GM23338 (cell line): ENCODE data around the gene SRSF5. TPM values are rescaled to one million over a fixed set of nuclear protein-coding genes. Genes with fewer than 3 reads are reported as not detected.

ENCODE experiments used
- ATAC-seq: fragments of 200-7000 bp; cut with Tn5 transposase; 3 replicates; pipeline ENCODE4 v1.9.1; 2020
- DNase-seq: peaks from one replicate; pipeline ENCODE4 v3.0.0-alpha.2; 2015; ENCODE audit warnings: low spot score
- H2AFZ ChIP-seq: fragments of 200-600 bp; sonication (generic); 2 replicates; pipeline ENCODE4 v1.8.0; 2016; ENCODE audit warnings: antibody characterized with exemption, mild to moderate bottlenecking, moderate library complexity
- H3F3A ChIP-seq: fragments of 200-600 bp; sonication (generic); replicated peaks from 2 replicates; pipeline ENCODE4 v1.8.0; 2017; ENCODE audit warnings: antibody characterized with exemption, mixed run types, low read depth
- H3K27ac ChIP-seq: fragments of 200-600 bp; sonication (generic); 2 replicates; pipeline ENCODE4 v1.6.1; 2016; ENCODE audit warnings: low read depth
- H3K27me3 ChIP-seq: fragments of 200-600 bp; sonication (generic); 2 replicates; pipeline ENCODE4 v1.8.0; 2016; ENCODE audit warnings: mild to moderate bottlenecking, mixed run types, moderate library complexity; ENCODE audit not compliant: insufficient read depth
- H3K36me3 ChIP-seq: fragments of 200-600 bp; sonication (generic); 2 replicates; pipeline ENCODE4 v1.8.0; 2016; ENCODE audit warnings: mild to moderate bottlenecking; ENCODE audit not compliant: insufficient read depth
- H3K4me1 ChIP-seq: fragments of 200-600 bp; sonication (generic); 2 replicates; pipeline ENCODE4 v1.8.0; 2016; ENCODE audit warnings: mild to moderate bottlenecking, moderate library complexity; ENCODE audit not compliant: insufficient read depth
- H3K4me2 ChIP-seq: fragments of 200-600 bp; sonication (generic); 2 replicates; pipeline ENCODE4 v1.7.1; 2017; ENCODE audit warnings: mixed run types
- H3K4me3 ChIP-seq: fragments of 200-600 bp; sonication (generic); 2 replicates; pipeline ENCODE4 v1.6.1; 2016; ENCODE audit warnings: mixed run types
- H3K79me2 ChIP-seq: fragments of 200-600 bp; sonication (generic); replicated peaks from 2 replicates; pipeline ENCODE4 v1.8.0; 2017; ENCODE audit warnings: mild to moderate bottlenecking; ENCODE audit not compliant: insufficient read depth
- H3K9me2 ChIP-seq: fragments of 200-600 bp; sonication (generic); 2 replicates; pipeline ENCODE4 v1.8.0; 2017; ENCODE audit not compliant: insufficient read depth
- H4K20me1 ChIP-seq: fragments of 200-600 bp; sonication (generic); replicated peaks from 2 replicates; pipeline ENCODE4 v1.8.0; 2017; ENCODE audit warnings: mild to moderate bottlenecking; ENCODE audit not compliant: insufficient read depth
- H3K27ac Mint-ChIP-seq: 2 replicates; pipeline ENCODE4 v1.8.0; 2020; ENCODE audit warnings: inconsistent platforms, mild to moderate bottlenecking, moderate library complexity, mixed read lengths
- H3K27me3 Mint-ChIP-seq: 3 replicates; pipeline ENCODE4 v1.8.0; 2022; ENCODE audit warnings: low read depth, mild to moderate bottlenecking, moderate library complexity, mixed read lengths, inconsistent platforms; ENCODE audit not compliant: insufficient read depth, poor library complexity
- H3K36me3 Mint-ChIP-seq: 3 replicates; pipeline ENCODE4 v1.8.0; 2021; ENCODE audit warnings: low read depth, mild to moderate bottlenecking, inconsistent platforms, moderate library complexity, mixed read lengths
- H3K4me1 Mint-ChIP-seq: 3 replicates; pipeline ENCODE4 v1.8.0; 2020; ENCODE audit warnings: mild to moderate bottlenecking, inconsistent platforms, mixed read lengths
- H3K4me3 Mint-ChIP-seq: 3 replicates; pipeline ENCODE4 v1.8.0; 2021; ENCODE audit warnings: moderate library complexity, mild to moderate bottlenecking, inconsistent platforms, mixed read lengths
- H3K9me3 Mint-ChIP-seq: 3 replicates; pipeline ENCODE4 v1.8.0; 2020; ENCODE audit warnings: moderate library complexity, mild to moderate bottlenecking, inconsistent platforms, mixed read lengths
- STAT1 ChIP-seq: IDR thresholded peaks from one replicate; pipeline ENCODE4 v1.6.1; 2016; ENCODE audit warnings: antibody characterized with exemption; ENCODE audit not compliant: unreplicated experiment
- ZNF331 ChIP-seq: fragments of 250-450 bp; sonication (Bioruptor Pico); IDR thresholded peaks from 2 replicates; pipeline ENCODE4 v1.5.0; 2020; ENCODE audit warnings: low read depth, mild to moderate bottlenecking, moderate library complexity
- ZNF462 ChIP-seq: fragments of 250-450 bp; sonication (Bioruptor Pico); IDR thresholded peaks from 2 replicates; pipeline ENCODE4 v1.5.0; 2020; ENCODE audit warnings: mild to moderate bottlenecking, moderate library complexity
- polyA plus RNA-seq: library from polyadenylated mRNA; unstranded; fragments of >200 nt; fragmentation: Nextera tagmentation; extraction: Ambion mirVana; gene quantifications from 2 replicates; pipeline ENCODE4 v1.2.1, GENCODE V29; 2016
- total RNA-seq: library from RNA; depleted of rRNA; stranded (reverse); fragments of >200 nt; shearing (Covaris generic); gene quantifications from 2 replicates; pipeline ENCODE4 v1.2.3, GENCODE V29; 2014

The SRSF5 gene
- total and polyA plus RNA-seq, 2 experiments from 2014 or later, result 172 to 389 TPM

DNA sequence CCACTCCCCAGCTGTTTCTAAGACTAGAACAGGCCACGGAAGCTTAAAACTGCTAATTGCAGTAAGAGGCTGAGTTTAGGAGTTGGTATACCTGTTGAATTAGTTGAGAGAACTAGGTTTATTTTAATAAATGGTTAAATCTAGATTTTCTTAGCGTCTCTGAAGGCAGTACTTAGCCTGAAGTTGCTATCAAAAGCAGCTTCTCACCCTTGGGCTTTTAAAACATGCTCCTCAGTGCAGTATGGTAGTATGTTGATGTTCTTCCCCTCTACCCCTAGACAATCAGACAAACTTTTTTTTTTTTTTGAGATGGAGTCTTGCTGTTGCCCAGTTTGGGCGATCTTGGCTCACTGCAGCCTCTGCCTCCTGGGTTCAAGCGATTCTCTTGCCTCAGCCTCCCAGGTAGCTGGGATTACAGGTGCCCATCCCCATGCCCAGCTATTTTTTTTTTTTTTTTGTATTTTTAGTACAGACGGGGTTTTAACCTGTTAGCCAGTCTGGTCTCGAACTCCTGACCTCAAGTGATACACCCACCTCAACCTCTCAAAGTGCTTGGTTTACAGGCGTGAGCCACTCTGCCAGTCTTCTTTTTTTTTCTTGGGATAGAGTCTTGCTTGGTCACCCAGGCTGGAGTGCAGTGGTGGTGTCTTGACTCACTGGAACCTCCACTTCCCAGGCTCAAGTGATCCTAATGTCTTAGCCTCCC is 6.8 kb downstream of the SRSF5 start:
- H3K27me3 ChIP-seq, result no peaks in the 10 kb centered on the region
- no peak overlapping the region for H3K4me2 ChIP-seq
- Mint-ChIP-seq H3K4me1 (peaks cover 7% of the 10 kb centered on the region), H3K9me3 (no peaks in the 10 kb centered on the region; the same call in 2 of the 3 replicates), H3K36me3 (peaks cover 98% of the 10 kb centered on the region), H3K27ac (no peak overlapping the region), H3K4me3 (no peak overlapping the region), H3K27me3 (peaks cover 3% of the 10 kb centered on the region)
- peaks cover 40% of the 10 kb centered on the region for H3K79me2 ChIP-seq
- TF ChIP-seq ZNF462 (CRISPR knock-in tag), result no peak
- H3K27ac ChIP-seq, result peak overlapping the region; percentile 55
- H4K20me1 ChIP-seq, result peaks cover 44% of the 10 kb centered on the region
- no peaks in the 10 kb centered on the region; the same call in none of the 2 replicates for H3F3A ChIP-seq
- H2AFZ ChIP-seq, result no peak overlapping the region
- ATAC-seq (no peak; the same call in 1 of the 3 replicates), DNase-seq (no peak)
- H3K4me1 ChIP-seq, result peaks cover 6% of the 10 kb centered on the region
- H3K4me3 ChIP-seq, result no peak overlapping the region
- H3K9me2 ChIP-seq, result no peaks in the 10 kb centered on the region
- H3K36me3 ChIP-seq, result peaks cover 73% of the 10 kb centered on the region

DNA sequence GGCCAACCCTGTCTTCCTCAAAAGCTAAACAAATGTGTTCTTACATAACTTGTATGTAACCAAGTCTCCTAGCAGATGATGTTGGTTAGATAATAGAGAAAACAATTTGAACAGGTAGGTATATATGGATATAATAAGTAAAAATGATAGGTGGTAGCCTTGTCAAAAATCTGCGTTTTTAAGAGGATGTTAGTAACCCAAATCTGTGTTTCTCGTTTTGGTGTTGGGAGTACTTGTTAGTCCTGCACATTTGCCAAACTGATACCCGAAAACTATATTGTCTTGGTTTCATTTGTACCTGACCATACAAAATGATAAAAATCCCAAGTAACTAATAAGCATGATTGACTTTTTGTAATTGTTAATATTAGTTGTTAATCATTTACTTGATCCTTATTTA is 8.1 kb downstream of the SRSF5 start:
- Histone ChIP-seq H3K4me1 (no peaks in the 10 kb centered on the region), H4K20me1 (peaks cover 33% of the 10 kb centered on the region), H3K4me3 (no peak overlapping the region), H3F3A (no peaks in the 10 kb centered on the region; the same call in none of the 2 replicates), H3K27ac (no peak overlapping the region), H2AFZ (no peak overlapping the region), H3K36me3 (peaks cover 60% of the 10 kb centered on the region), H3K79me2 (peaks cover 28% of the 10 kb centered on the region), H3K4me2 (no peak overlapping the region), H3K9me2 (no peaks in the 10 kb centered on the region), H3K27me3 (no peaks in the 10 kb centered on the region)
- DNase-seq, result no peak
- H3K9me3 Mint-ChIP-seq, result no peaks in the 10 kb centered on the region
- H3K27ac Mint-ChIP-seq, result no peak overlapping the region
- TF ChIP-seq ZNF462 (CRISPR knock-in tag) (no peak), ZNF331 (CRISPR knock-in tag) (no peak), STAT1 (no peak)
- no peak for ATAC-seq
- peaks cover 3% of the 10 kb centered on the region for H3K27me3 Mint-ChIP-seq
- H3K36me3 Mint-ChIP-seq, result peaks cover 90% of the 10 kb centered on the region
- no peaks in the 10 kb centered on the region for H3K4me1 Mint-ChIP-seq
- H3K4me3 Mint-ChIP-seq, result no peak overlapping the region
